T1000 (cell line): Measurements from ENCODE around the gene PHLPP1.

Experiments
- DNase-seq: peaks from one replicate; lab custom pipeline; 2025; ENCODE audit warnings: mixed read lengths; lab: John Stamatoyannopoulos, UW

The PHLPP1 gene

GRCh38 chr18:62744076-62744968 lies 29.0 kb downstream of the PHLPP1 start:
- no peak for DNase-seq

GRCh38 chr18:62745089-62745751 lies 29.9 kb downstream of the PHLPP1 start:
- no peak for DNase-seq

- DNase-seq = no peak
Measured at GRCh38 chr18:62749389-62749788, 34.0 kb downstream of the PHLPP1 start.

- no peak for DNase-seq
Measured at GRCh38 chr18:62751341-62751821, 36.0 kb downstream of the PHLPP1 start.

- no peak for DNase-seq
Measured at GRCh38 chr18:62751977-62752376, 36.6 kb downstream of the PHLPP1 start.

- no peak for DNase-seq
Measured at GRCh38 chr18:62754026-62754425, 38.7 kb downstream of the PHLPP1 start.

GRCh38 chr18:62755454-62755853 lies 40.1 kb downstream of the PHLPP1 start:
- DNase-seq = no peak

GRCh38 chr18:62755946-62756345 lies 40.6 kb downstream of the PHLPP1 start:
- DNase-seq = no peak

- DNase-seq = no peak
Measured at GRCh38 chr18:62757399-62758010, 42.2 kb downstream of the PHLPP1 start.

- DNase-seq = no peak
Measured at GRCh38 chr18:62758591-62758990, 43.2 kb downstream of the PHLPP1 start.

- DNase-seq = no peak
Measured at GRCh38 chr18:62759704-62760402, 44.5 kb downstream of the PHLPP1 start.

- no peak for DNase-seq
Measured at GRCh38 chr18:62760403-62760734, 45.0 kb downstream of the PHLPP1 start.

GRCh38 chr18:62763101-62763521 lies 47.8 kb downstream of the PHLPP1 start:
- DNase-seq = no peak

GRCh38 chr18:62766266-62766665 lies 50.9 kb downstream of the PHLPP1 start:
- DNase-seq = no peak

- DNase-seq = no peak
Measured at GRCh38 chr18:62767321-62767720, 52.0 kb downstream of the PHLPP1 start.

- no peak for DNase-seq
Measured at GRCh38 chr18:62767836-62768557, 52.7 kb downstream of the PHLPP1 start.

- DNase-seq = no peak
Measured at GRCh38 chr18:62768558-62768943, 53.2 kb downstream of the PHLPP1 start.

GRCh38 chr18:62769216-62769615 lies 53.9 kb downstream of the PHLPP1 start:
- no peak for DNase-seq

- no peak for DNase-seq
Measured at GRCh38 chr18:62771494-62772270, 56.3 kb downstream of the PHLPP1 start.

GRCh38 chr18:62772860-62773584 lies 57.7 kb downstream of the PHLPP1 start:
- DNase-seq = no peak
